Measurements from ENCODE around the gene GNAZ. TPM values are rescaled to one million over a fixed set of nuclear protein-coding genes. Genes with fewer than 3 reads are reported as not detected.
A peak's percentile ranks its signal among the peaks of the same experiment; 100 is the strongest.
"Not testable (repeated sequence)": the region's sequence is repeated elsewhere in the genome, so short reads cannot be mapped to it uniquely, and the experiment has no call there.

Gene GNAZ
- 10 to 100 TPM in 2 of 4 donors, 1 to 10 TPM in 2; 5.6 to 21.6 (median 12.1) TPM for total RNA-seq

DNA sequence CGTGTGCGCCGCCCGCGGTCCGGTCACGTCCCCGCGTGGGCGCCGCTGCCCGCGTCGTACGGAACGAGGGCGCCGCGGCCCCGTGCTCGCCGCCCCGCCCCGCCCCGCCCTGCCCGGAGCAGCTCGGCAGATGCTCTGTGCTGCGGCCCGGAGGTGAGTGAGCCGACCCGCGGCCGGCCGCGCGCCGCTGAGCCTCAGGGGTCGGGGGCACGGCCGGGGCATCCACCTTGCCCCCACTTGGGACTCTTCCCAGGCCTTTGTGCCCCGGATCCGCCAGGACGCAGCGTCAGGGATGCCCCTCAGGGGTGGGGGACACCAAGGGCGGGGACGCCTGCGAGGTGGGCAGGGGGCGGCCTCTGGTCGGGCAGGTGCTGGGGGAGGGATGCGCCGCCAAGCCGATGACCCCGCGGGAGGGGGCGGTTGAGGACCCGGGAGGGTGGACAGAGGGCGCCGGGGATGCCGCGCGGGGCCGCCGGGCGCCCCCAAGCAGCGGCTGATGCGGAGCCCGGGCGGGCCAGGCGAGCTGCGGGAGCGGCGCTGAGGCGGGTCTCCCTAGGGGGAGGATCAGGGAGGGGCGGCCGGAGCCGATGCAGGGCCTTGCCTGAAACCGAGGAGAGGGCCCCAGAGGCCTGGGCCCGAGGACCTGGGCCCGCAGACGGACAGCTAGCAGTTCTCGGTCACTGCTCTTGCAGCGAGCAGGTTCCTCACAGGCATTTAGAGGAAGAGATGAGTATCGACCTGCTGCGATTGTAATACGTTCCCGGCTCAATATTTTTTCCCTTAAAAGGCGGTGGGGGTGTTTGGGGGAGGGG lies at the start of gene GNAZ:
GNAZ (plus strand) TSS at position 102 of the 812 bp plus-strand sequence. CDS start 25,177 bp downstream, outside the sequence.
- Histone ChIP-seq H3K27me3 (no peaks in the 10 kb centered on the region), H3K27ac (peak within 1 kb of the TSS in 1 of 2 donors; percentile 55), H3K9me3 (no peaks in the 10 kb centered on the region), H3K36me3 (no peaks in the 10 kb centered on the region), H3K4me1 (peaks cover 0 to 3% of the 10 kb centered on the region in 2 donors), H3K4me3 (peak within 1 kb of the TSS; percentile 36 to 77)
- DNase-seq: peak; percentile 19 to 29
- TF ChIP-seq, protein P1, sequence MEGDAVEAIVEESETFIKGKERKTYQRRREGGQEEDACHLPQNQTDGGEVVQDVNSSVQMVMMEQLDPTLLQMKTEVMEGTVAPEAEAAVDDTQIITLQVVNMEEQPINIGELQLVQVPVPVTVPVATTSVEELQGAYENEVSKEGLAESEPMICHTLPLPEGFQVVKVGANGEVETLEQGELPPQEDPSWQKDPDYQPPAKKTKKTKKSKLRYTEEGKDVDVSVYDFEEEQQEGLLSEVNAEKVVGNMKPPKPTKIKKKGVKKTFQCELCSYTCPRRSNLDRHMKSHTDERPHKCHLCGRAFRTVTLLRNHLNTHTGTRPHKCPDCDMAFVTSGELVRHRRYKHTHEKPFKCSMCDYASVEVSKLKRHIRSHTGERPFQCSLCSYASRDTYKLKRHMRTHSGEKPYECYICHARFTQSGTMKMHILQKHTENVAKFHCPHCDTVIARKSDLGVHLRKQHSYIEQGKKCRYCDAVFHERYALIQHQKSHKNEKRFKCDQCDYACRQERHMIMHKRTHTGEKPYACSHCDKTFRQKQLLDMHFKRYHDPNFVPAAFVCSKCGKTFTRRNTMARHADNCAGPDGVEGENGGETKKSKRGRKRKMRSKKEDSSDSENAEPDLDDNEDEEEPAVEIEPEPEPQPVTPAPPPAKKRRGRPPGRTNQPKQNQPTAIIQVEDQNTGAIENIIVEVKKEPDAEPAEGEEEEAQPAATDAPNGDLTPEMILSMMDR (IDR thresholded peaks at IDR 0.05): no peak
- TF ChIP-seq POLR2A (IDR thresholded peaks at IDR 0.05): no peak
- intact Hi-C loops (cut with DNase I; ENCODE audit: low total_unique reads): loop anchor here (10.0 kb wide), 1 partner anchor 74 kb away; the partner anchor contains the start of genes RAB36 and RSPH14

DNA sequence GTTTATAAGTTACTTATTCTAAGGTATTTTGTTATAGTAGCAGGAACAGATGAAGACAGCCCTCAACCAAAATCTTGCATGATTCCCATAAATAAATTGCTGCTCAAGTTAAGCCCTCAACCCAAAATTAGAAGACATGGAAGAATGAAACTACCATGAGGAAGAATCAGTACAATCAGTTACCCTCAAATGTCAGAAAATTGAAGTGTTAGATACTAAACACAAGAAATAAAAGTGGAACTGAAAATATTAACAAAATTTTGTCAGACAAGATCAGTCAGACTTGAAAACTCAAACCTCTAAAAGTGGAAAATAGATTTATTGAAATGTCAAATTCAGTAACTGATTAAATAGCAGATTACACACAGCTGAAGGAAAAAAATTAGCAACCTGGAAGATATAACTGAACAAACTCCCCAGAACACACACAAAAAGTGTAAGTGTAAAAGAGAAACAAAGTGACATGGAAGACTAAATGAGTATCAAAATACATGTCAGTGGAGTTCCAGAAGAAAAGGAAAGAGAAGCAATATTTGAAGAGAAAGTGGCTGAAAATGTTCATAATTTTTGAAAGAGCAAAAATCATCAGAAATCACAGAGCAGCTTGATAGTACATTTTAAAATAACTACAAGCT lies 49.5 kb upstream of the GNAZ start:
- Histone ChIP-seq H3K27ac (no peak overlapping the region), H3K9me3 (no peaks in the 10 kb centered on the region), H3K4me3 (no peak overlapping the region), H3K4me1 (no peaks in the 10 kb centered on the region), H3K27me3 (no peaks in the 10 kb centered on the region), H3K36me3 (no peaks in the 10 kb centered on the region)
- intact Hi-C loops (cut with DNase I; ENCODE audit: low total_unique reads): no loop called here
- TF ChIP-seq, protein P1 (IDR thresholded peaks at IDR 0.05): no peak
- no peak for TF ChIP-seq POLR2A (IDR thresholded peaks at IDR 0.05)
- no peak for DNase-seq

DNA sequence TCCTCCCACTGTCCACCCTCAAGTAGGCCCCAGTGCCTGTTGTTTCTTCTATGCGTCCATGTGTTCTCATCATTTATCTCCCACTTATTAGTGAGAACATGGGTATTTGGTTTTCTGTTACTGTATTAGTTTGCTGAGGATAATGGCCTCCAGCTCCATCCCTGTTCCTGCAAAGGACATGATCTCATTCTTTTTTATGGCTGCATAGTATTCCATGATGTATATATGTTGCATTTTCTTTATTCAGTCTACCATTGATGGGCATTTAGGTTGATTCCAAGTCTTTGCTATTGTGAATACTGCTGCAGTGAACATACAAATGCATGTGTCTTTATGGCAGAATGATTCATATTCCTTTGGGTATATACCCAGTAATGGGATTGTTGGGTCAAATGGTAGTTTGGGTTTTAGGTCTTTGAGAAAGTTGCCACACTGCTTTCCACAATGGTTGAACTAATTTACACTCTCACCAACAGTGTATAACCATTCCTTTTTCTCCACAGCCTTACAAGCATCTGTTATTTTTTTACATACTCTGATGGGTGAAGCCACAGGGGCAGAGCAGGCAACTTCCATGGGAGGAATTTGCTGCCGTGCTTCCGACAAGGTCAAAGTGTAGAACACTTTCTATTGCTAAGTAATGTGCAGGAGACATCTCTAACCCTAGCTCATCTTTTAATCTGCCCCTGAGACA lies 48.5 kb upstream of the GNAZ start:
- H3K4me1 ChIP-seq; H3K27ac ChIP-seq; H3K9me3 ChIP-seq; H3K27me3 ChIP-seq; DNase-seq; intact Hi-C loops (cut with DNase I; ENCODE audit: low total_unique reads); H3K36me3 ChIP-seq; H3K4me3 ChIP-seq: not testable (repeated sequence)

DNA sequence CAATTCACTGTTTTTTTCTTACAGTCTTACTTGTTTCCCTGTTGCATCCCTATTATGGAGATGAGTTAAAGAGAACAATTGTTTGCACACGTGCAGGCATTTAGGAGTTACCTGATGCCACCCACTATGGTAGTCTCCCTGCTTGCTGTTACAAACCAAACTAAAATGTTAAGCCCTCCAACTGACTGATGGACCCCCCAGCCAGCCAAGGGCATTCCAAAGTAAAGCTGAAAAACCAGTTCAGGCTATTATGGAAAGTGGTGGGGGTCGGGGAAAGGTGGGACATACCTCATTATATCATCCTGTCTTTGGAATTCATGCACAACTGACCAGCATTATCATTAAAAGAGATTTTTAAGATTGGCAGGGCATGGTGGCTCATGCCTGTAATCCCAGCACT lies 47.0 kb upstream of the GNAZ start:
- Histone ChIP-seq H3K36me3 (no peaks in the 10 kb centered on the region), H3K27ac (no peak overlapping the region), H3K4me3 (no peak overlapping the region), H3K27me3 (no peaks in the 10 kb centered on the region), H3K9me3 (no peaks in the 10 kb centered on the region), H3K4me1 (no peaks in the 10 kb centered on the region)
- no peak for DNase-seq
- TF ChIP-seq POLR2A (IDR thresholded peaks at IDR 0.05): no peak
- TF ChIP-seq, protein P1 (IDR thresholded peaks at IDR 0.05): no peak
- intact Hi-C loops (cut with DNase I; ENCODE audit: low total_unique reads): no loop called here

DNA sequence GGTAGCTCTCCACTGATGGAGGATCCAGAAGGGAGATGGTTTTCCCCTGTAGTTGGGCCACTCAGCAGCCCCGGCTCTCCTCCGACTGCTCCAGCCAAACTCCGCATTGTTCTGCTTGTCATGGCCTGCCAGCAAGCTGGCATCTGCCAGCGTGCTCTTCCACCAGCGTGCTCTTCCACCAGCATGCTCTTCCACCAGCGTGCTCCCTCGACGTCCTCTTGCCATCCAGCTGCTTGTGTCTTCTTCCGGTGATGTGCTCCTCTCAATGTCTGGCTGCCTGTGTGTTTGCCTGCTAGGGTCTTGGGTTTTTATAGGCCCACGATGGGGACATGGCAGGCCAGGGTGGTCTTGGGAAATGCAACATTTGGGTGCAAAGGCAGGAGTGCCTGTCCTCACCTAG lies 43.5 kb upstream of the GNAZ start:
- intact Hi-C loops (cut with DNase I; ENCODE audit: low total_unique reads): no loop called here
- DNase-seq: no peak
- H3K4me3 ChIP-seq: no peak overlapping the region
- H3K36me3 ChIP-seq: no peaks in the 10 kb centered on the region
- H3K9me3 ChIP-seq: no peaks in the 10 kb centered on the region
- H3K4me1 ChIP-seq: no peaks in the 10 kb centered on the region
- H3K27ac ChIP-seq: no peak overlapping the region
- no peak for TF ChIP-seq POLR2A (IDR thresholded peaks at IDR 0.05)
- TF ChIP-seq, protein P1 (IDR thresholded peaks at IDR 0.05): no peak
- no peaks in the 10 kb centered on the region for H3K27me3 ChIP-seq

DNA sequence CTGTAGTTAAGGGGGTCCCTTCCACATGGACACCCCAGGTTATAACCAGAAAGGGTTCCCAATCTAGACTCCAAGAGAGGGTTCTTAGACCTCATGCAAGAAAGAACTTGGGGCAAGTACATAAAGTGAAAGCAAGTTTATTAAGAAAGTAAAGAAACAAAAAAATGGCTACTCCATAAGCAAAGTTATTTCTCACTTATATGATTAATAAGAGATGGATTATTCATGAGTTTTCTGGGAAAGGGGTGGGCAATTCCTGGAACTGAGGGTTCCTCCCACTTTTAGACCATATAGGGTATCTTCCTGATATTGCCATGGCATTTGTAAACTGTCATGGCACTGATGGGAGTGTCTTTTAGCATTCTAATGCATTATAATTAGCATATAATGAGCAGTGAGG lies 42.5 kb upstream of the GNAZ start:
- H3K36me3 ChIP-seq; H3K4me1 ChIP-seq; H3K27me3 ChIP-seq; DNase-seq; intact Hi-C loops (cut with DNase I; ENCODE audit: low total_unique reads); H3K4me3 ChIP-seq; H3K27ac ChIP-seq; H3K9me3 ChIP-seq: not testable (repeated sequence)
